HepG2 (cell line): ENCODE measurements around the gene CEP57L1. TPM values are rescaled to one million over a fixed set of nuclear protein-coding genes. Genes with fewer than 3 reads are reported as not detected.

Experiments used
- EEA1 ChIP-seq: sonication (generic); formaldehyde crosslinking; IDR thresholded peaks from 2 replicates; pipeline ENCODE4 v1.5.1; 2020; ENCODE audit warnings: mild to moderate bottlenecking, missing genetic modification reagents, borderline replicate concordance
- ETV6 ChIP-seq: sonication (generic); formaldehyde crosslinking; conservative IDR thresholded peaks from 2 replicates; pipeline ENCODE4 v1.4.0; 2020; ENCODE audit warnings: missing genetic modification reagents
- FLYWCH1 ChIP-seq: sonication (generic); formaldehyde crosslinking; IDR thresholded peaks from 2 replicates; pipeline ENCODE4 v1.8.1; 2023; ENCODE audit warnings: mild to moderate bottlenecking, missing genetic modification reagents
- FUBP1 ChIP-seq: sonication (generic); formaldehyde crosslinking; IDR thresholded peaks from 2 replicates; pipeline ENCODE4 v1.5.1; 2020; ENCODE audit warnings: missing genetic modification reagents, mild to moderate bottlenecking, borderline replicate concordance
- KLF16 ChIP-seq, 2 experiments: sonication (generic) in 1 of 2; formaldehyde crosslinking in 1 of 2; IDR thresholded peaks; 2 replicates each; pipeline versions ENCODE4 v1.6.1 to v1.8.0; 2016 to 2023; ENCODE audit warnings: missing genetic modification reagents in 2 of 2, missing compliant biosample characterization in 1 of 2
- MIXL1 ChIP-seq: IDR thresholded peaks from 2 replicates; pipeline ENCODE4 v1.6.1; 2016
- PPARG ChIP-seq: conservative IDR thresholded peaks from 2 replicates; pipeline ENCODE4 v1.6.1; 2016; ENCODE audit warnings: missing biosample characterization, missing genetic modification reagents
- RAD21 ChIP-seq: fragments of 450-650 bp; formaldehyde crosslinking; IDR thresholded peaks from 2 replicates; pipeline ENCODE4 v1.5.0; 2020; ENCODE audit warnings: mild to moderate bottlenecking
- XRCC5 ChIP-seq: fragments of 200-400 bp; formaldehyde crosslinking; optimal IDR thresholded peaks from 2 replicates; pipeline ENCODE3; 2017; ENCODE audit warnings: mild to moderate bottlenecking, low read length
- ZBTB7B ChIP-seq: sonication (generic); formaldehyde crosslinking; IDR thresholded peaks from 2 replicates; pipeline ENCODE4 v1.4.0; 2020; ENCODE audit warnings: missing genetic modification reagents
- ZEB1 ChIP-seq: IDR thresholded peaks from 2 replicates; pipeline ENCODE4 v1.6.1; 2012; ENCODE audit warnings: mild to moderate bottlenecking, low read depth, inconsistent platforms; ENCODE audit not compliant: insufficient replicate concordance
- ZNF180 ChIP-seq: sonication (generic); formaldehyde crosslinking; IDR thresholded peaks from 2 replicates; pipeline ENCODE4 v1.4.0; 2020; ENCODE audit warnings: low read depth, missing genetic modification reagents, borderline replicate concordance
- ZNF33A ChIP-seq: sonication (generic); formaldehyde crosslinking; IDR thresholded peaks from 2 replicates; pipeline ENCODE4 v1.5.1; 2020; ENCODE audit warnings: missing genetic modification reagents, mild to moderate bottlenecking, moderate library complexity, borderline replicate concordance
- ZNF670 ChIP-seq: sonication (generic); formaldehyde crosslinking; IDR thresholded peaks from 2 replicates; pipeline ENCODE4 v1.8.0; 2022; ENCODE audit warnings: mild to moderate bottlenecking, missing genetic modification reagents, borderline replicate concordance
- ZNF703 ChIP-seq: sonication (generic); formaldehyde crosslinking; IDR thresholded peaks from 2 replicates; pipeline ENCODE4 v1.5.1; 2020; ENCODE audit warnings: missing genetic modification reagents, mild to moderate bottlenecking, moderate library complexity, borderline replicate concordance
- ZNF720 ChIP-seq: sonication (generic); formaldehyde crosslinking; IDR thresholded peaks from 2 replicates; pipeline ENCODE4 v1.4.0; 2020; ENCODE audit warnings: missing genetic modification reagents
- polyA plus RNA-seq, 8 experiments: library from polyadenylated mRNA; depleted of rRNA in 3 of 8; stranded (reverse) in 7 of 8; unstranded in 1 of 8; fragments of >200 nt; fragmentation: Illumina TruSeq in 4 of 8; extraction: Trizol in 4 of 8; gene quantifications; 2 replicates each; pipeline versions ENCODE4 v1.2.1 to v1.2.3, GENCODE V29; 2011 to 2016; ENCODE audit warnings: low read depth in 4 of 8, missing spikeins in 1 of 8, mixed read lengths in 1 of 8; ENCODE audit not compliant: insufficient read depth in 1 of 8
- total RNA-seq, 5 experiments: library from RNA; depleted of rRNA; stranded (reverse); fragments of >200 nt; fragmentation: Illumina TruSeq; extraction: Trizol; gene quantifications; 2 replicates each; pipeline ENCODE4 v1.2.3, GENCODE V29; 2016; ENCODE audit warnings: low read depth in 1 of 5
- TF ChIP-seq, protein P1 (sequence below): IDR thresholded peaks from 2 replicates; pipeline ENCODE4 v1.6.1; 2016; ENCODE audit warnings: missing compliant biosample characterization, missing genetic modification reagents, borderline replicate concordance
- TF ChIP-seq, protein P2 (sequence below): sonication (generic); formaldehyde crosslinking; IDR thresholded peaks from 2 replicates; pipeline ENCODE4 v1.5.0; 2020; ENCODE audit warnings: mild to moderate bottlenecking, missing genetic modification reagents
- TF ChIP-seq, protein P3 (sequence below): sonication (generic); formaldehyde crosslinking; IDR thresholded peaks from 2 replicates; pipeline ENCODE4 v1.4.0; 2020; ENCODE audit warnings: missing genetic modification reagents

CEP57L1 gene
- total and polyA plus RNA-seq, 2 of the 13 experiments (the other 11 are each of a cell fraction or from before 2014, with no cell fraction given), result 7.7 to 15.5 TPM

- TF ChIP-seq, protein P1, sequence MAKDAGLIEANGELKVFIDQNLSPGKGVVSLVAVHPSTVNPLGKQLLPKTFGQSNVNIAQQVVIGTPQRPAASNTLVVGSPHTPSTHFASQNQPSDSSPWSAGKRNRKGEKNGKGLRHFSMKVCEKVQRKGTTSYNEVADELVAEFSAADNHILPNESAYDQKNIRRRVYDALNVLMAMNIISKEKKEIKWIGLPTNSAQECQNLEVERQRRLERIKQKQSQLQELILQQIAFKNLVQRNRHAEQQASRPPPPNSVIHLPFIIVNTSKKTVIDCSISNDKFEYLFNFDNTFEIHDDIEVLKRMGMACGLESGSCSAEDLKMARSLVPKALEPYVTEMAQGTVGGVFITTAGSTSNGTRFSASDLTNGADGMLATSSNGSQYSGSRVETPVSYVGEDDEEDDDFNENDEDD (CRISPR knock-in tag), result peak; percentile 78; the same call in 1 of the 2 replicates
- TF ChIP-seq EEA1 (CRISPR knock-in tag) (0 out of 2 replicates have a peak, but pooled peaks have one; percentile 46), ZBTB7B (CRISPR knock-in tag) (peak; percentile 66; the same call in 1 of the 2 replicates), RAD21 (peak; percentile 75), XRCC5 (peak; percentile 26), KLF16 (CRISPR knock-in tag; IDR thresholded peaks at IDR 0.05) (peak in 1 of 2 experiments; percentile 76; a peak in 1 of 4 replicates), FLYWCH1 (CRISPR knock-in tag) (0 out of 2 replicates have a peak, but pooled peaks have one; percentile 86), MIXL1 (CRISPR knock-in tag) (no peak), ZNF703 (CRISPR knock-in tag) (peak; percentile 52; the same call in 1 of the 2 replicates), ZNF33A (CRISPR knock-in tag) (no peak; the same call in 1 of the 2 replicates), ETV6 (CRISPR knock-in tag) (0 out of 2 replicates have a peak, but pooled peaks have one; percentile 41), ZNF180 (CRISPR knock-in tag) (no peak), FUBP1 (CRISPR knock-in tag) (no peak), PPARG (CRISPR knock-in tag) (peak; percentile 58; the same call in 1 of the 2 replicates), ZNF670 (peak; percentile 65; the same call in 1 of the 2 replicates), ZNF720 (CRISPR knock-in tag) (0 out of 2 replicates have a peak, but pooled peaks have one; percentile 23), ZEB1 (no peak)
- TF ChIP-seq, protein P2, sequence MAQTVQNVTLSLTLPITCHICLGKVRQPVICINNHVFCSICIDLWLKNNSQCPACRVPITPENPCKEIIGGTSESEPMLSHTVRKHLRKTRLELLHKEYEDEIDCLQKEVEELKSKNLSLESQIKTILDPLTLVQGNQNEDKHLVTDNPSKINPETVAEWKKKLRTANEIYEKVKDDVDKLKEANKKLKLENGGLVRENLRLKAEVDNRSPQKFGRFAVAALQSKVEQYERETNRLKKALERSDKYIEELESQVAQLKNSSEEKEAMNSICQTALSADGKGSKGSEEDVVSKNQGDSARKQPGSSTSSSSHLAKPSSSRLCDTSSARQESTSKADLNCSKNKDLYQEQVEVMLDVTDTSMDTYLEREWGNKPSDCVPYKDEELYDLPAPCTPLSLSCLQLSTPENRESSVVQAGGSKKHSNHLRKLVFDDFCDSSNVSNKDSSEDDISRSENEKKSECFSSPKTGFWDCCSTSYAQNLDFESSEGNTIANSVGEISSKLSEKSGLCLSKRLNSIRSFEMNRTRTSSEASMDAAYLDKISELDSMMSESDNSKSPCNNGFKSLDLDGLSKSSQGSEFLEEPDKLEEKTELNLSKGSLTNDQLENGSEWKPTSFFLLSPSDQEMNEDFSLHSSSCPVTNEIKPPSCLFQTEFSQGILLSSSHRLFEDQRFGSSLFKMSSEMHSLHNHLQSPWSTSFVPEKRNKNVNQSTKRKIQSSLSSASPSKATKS (CRISPR knock-in tag), result no peak
- TF ChIP-seq, protein P3, sequence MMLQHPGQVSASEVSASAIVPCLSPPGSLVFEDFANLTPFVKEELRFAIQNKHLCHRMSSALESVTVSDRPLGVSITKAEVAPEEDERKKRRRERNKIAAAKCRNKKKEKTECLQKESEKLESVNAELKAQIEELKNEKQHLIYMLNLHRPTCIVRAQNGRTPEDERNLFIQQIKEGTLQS (CRISPR knock-in tag), result no peak
These were observed 781 bp upstream of the CEP57L1 start, which contains the start of gene SESN1 (continued) for GRCh38 chr6:109094416-109095035.
